Ovary (tissue), 9 donors: ENCODE data around the gene CDKL5. TPM values are rescaled to one million over a fixed set of nuclear protein-coding genes. Genes with fewer than 3 reads are reported as not detected.

Source experiments
- DNase-seq, 5 donors: peaks; one replicate each; pipeline ENCODE4 v3.0.0-alpha.2; 2019 to 2020
- H3K27ac ChIP-seq, 2 donors: fragments of 200-600 bp; one replicate each; pipeline versions ENCODE4 v1.5.1 to v1.8.0; 2019 to 2022
- H3K27me3 ChIP-seq: fragments of 200-600 bp; one replicate; pipeline ENCODE4 v1.8.0; 2022
- H3K36me3 ChIP-seq: fragments of 200-600 bp; sonication (generic); one replicate; pipeline ENCODE4 v1.5.1; 2019
- H3K4me1 ChIP-seq: one replicate; pipeline ENCODE4 v1.8.1; 2013; ENCODE audit warnings: mild to moderate bottlenecking, moderate library complexity; ENCODE audit not compliant: insufficient read depth
- H3K4me3 ChIP-seq: fragments of 200-600 bp; sonication (generic); one replicate; pipeline ENCODE4 v1.5.1; 2017
- H3K9me3 ChIP-seq, 2 donors: fragments of 200-600 bp in 1 of 2; sonication (generic) in 1 of 2; one replicate each; pipeline versions ENCODE4 v1.5.1 to v1.8.1; 2013 to 2019; ENCODE audit warnings: mild to moderate bottlenecking in 1 of 2, moderate library complexity in 1 of 2
- CTCF ChIP-seq, 3 donors: fragments of 450-650 bp in 2 of 3; fragments of 200-600 bp in 1 of 3; IDR thresholded peaks; one replicate each; pipeline versions ENCODE4 v1.5.1 to v1.8.0; 2016 to 2022; ENCODE audit warnings: antibody characterized with exemption in 3 of 3, mild to moderate bottlenecking in 1 of 3
- EP300 ChIP-seq: sonication (generic); formaldehyde crosslinking; IDR thresholded peaks from one replicate; pipeline ENCODE4 v1.6.1; 2017; ENCODE audit warnings: antibody characterized with exemption
- POLR2A ChIP-seq: fragments of 450-650 bp; IDR thresholded peaks from one replicate; pipeline ENCODE4 v1.6.1; 2017; ENCODE audit warnings: antibody characterized with exemption, mild to moderate bottlenecking, moderate library complexity
- WGBS, 3 donors: extraction: QIAGEN DNeasy Blood & Tissue Kit in 1 of 3; methylation state at CpG; one replicate each; pipeline versions ENCODE4 v1.1.5 to v1.1.7; 2013 to 2017; 5-methylcytosine and 5-hydroxymethylcytosine counted together
- intact Hi-C, 4 donors: fragments of 100-400 bp; cut with DNase I; formaldehyde crosslinking; loops; one replicate each; pipeline versions ENCODE4 v1.11.0 to v1.15.1; 2022 to 2023
- polyA plus RNA-seq, 2 donors: library from polyadenylated mRNA; stranded (reverse); fragments of 200-250 nt in 1 of 2; fragments of 350-450 nt in 1 of 2; fragmentation: Illumina TruSeq in 1 of 2; extraction: RNeasy Lipid Tissue Mini Kit (QIAGEN cat#74804) in 1 of 2; gene quantifications; one replicate each; pipeline ENCODE4 v1.2.3, GENCODE V29; 2013 to 2014
- total RNA-seq, 7 donors: library from RNA; depleted of rRNA in 2 of 7; stranded (reverse); fragments of >200 nt in 2 of 7; fragmentation: NEBNext Ultra II Directional in 3 of 7; extraction: Animal tissue kit (Norgen Biotek cat#: 25700) in 3 of 7; gene quantifications; one replicate each; pipeline versions ENCODE4 v1.1.0 to v1.2.4, GENCODE V29; 2016 to 2023
- donor health status: DM: no; HTN: no; CAD: no; lungs with moderate emphysema.
- donor health status: DM: no; HTN: no; CAD: no.
- donor health status: Bipolar disorder and iron deficiency.
- donor health status: DM: yes; HTN: yes; CAD: no.
- donor health status: DM: no; HTN: no; CAD: no.
- donor health status: DM: yes; HTN: yes; CAD: no.

CDKL5 gene
- total and polyA plus RNA-seq, 9 donors, result 2.6 to 18.5 (median 12.2) TPM

GRCh38 chrX:18558799-18559198, 133.4 kb downstream of the CDKL5 start:
- no peak overlapping the region for H3K4me3 ChIP-seq
- no peaks in the 10 kb centered on the region for H3K4me1 ChIP-seq
- 72 to 80% (median 80%) methylated on average over 3 of the region's 3 CpGs for WGBS, 3 donors
- H3K9me3 ChIP-seq, result no peaks in the 10 kb centered on the region
- no peak for DNase-seq
- H3K36me3 ChIP-seq, result no peaks in the 10 kb centered on the region
- TF ChIP-seq EP300, result no peak
- TF ChIP-seq POLR2A, result no peak
- TF ChIP-seq CTCF (IDR thresholded peaks at IDR 0.05), result no peak
- H3K27ac ChIP-seq, result no peak overlapping the region
- intact Hi-C loops, result no loop called here
- H3K27me3 ChIP-seq, result no peaks in the 10 kb centered on the region

GRCh38 chrX:18561020-18561419, 135.6 kb downstream of the CDKL5 start:
- Histone ChIP-seq H3K4me1 (no peaks in the 10 kb centered on the region), H3K36me3 (no peaks in the 10 kb centered on the region), H3K27ac (no peak overlapping the region), H3K27me3 (no peaks in the 10 kb centered on the region), H3K9me3 (no peaks in the 10 kb centered on the region), H3K4me3 (no peak overlapping the region)
- DNase-seq, result no peak
- intact Hi-C loops, result no loop called here
- WGBS, 3 donors, result 79 to 86% (median 80%) methylated on average over 1 of the region's 1 CpG
- TF ChIP-seq EP300, result no peak
- no peak for TF ChIP-seq CTCF (IDR thresholded peaks at IDR 0.05)
- no peak for TF ChIP-seq POLR2A

GRCh38 chrX:18565727-18566126, 140.3 kb downstream of the CDKL5 start:
- H3K4me3 ChIP-seq, result no peak overlapping the region
- H3K27me3 ChIP-seq, result no peaks in the 10 kb centered on the region
- H3K4me1 ChIP-seq, result no peaks in the 10 kb centered on the region
- TF ChIP-seq POLR2A, result no peak
- no peak for TF ChIP-seq CTCF (IDR thresholded peaks at IDR 0.05)
- TF ChIP-seq EP300, result no peak
- intact Hi-C loops, result no loop called here
- no peaks in the 10 kb centered on the region for H3K9me3 ChIP-seq
- H3K27ac ChIP-seq, result no peak overlapping the region
- no peaks in the 10 kb centered on the region for H3K36me3 ChIP-seq
- WGBS, 3 donors, result 88 to 93% (median 88%) methylated on average over 1 of the region's 1 CpG
- no peak for DNase-seq

- no peak for DNase-seq
- Histone ChIP-seq H3K36me3 (no peaks in the 10 kb centered on the region), H3K4me3 (no peak overlapping the region), H3K27ac (no peak overlapping the region), H3K4me1 (no peaks in the 10 kb centered on the region), H3K9me3 (no peaks in the 10 kb centered on the region), H3K27me3 (no peaks in the 10 kb centered on the region)
- no peak for TF ChIP-seq EP300
- TF ChIP-seq CTCF (IDR thresholded peaks at IDR 0.05), result no peak
- TF ChIP-seq POLR2A, result no peak
- intact Hi-C loops, result no loop called here
- 74 to 81% (median 76%) methylated on average over 3 of the region's 3 CpGs for WGBS, 3 donors
Measured at GRCh38 chrX:18566748-18567147, 141.3 kb downstream of the CDKL5 start.

- Histone ChIP-seq H3K36me3 (no peaks in the 10 kb centered on the region), H3K27ac (no peak overlapping the region), H3K4me3 (no peak overlapping the region), H3K4me1 (peaks cover 8% of the 10 kb centered on the region), H3K9me3 (no peaks in the 10 kb centered on the region), H3K27me3 (no peaks in the 10 kb centered on the region)
- 58 to 67% (median 64%) methylated on average over 3 of the region's 3 CpGs for WGBS, 3 donors
- DNase-seq, result no peak
- intact Hi-C loops, result no loop called here
- TF ChIP-seq POLR2A, result no peak
- TF ChIP-seq CTCF (IDR thresholded peaks at IDR 0.05), result no peak
- no peak for TF ChIP-seq EP300
Measured at GRCh38 chrX:18573556-18573955, 148.1 kb downstream of the CDKL5 start.
